GM18858 (cell line): ENCODE data around the gene FBXW11.

ENCODE experiments used
- ATAC-seq: cut with Tn5 transposase; IDR thresholded peaks from one replicate; pipeline ENCODE4 v1.9.1; 2021; ENCODE audit not compliant: unreplicated experiment

The FBXW11 gene

GRCh38 chr5:172006321-172007174, at the start of gene FBXW11:
Gene FBXW11, minus strand, starts transcription at chr5:172006638. Its CDS starts 136 bp downstream, at chr5:172006502.
- ATAC-seq = peak; percentile 77

GRCh38 chr5:172055996-172056395, 49.6 kb upstream of the FBXW11 start:
- ATAC-seq = no peak

GRCh38 chr5:172055421-172055820, 49.0 kb upstream of the FBXW11 start:
- ATAC-seq = no peak

GRCh38 chr5:172054611-172055153, 48.2 kb upstream of the FBXW11 start:
- ATAC-seq = no peak

- no peak for ATAC-seq
These were observed 46.2 kb upstream of the FBXW11 start for GRCh38 chr5:172052450-172053236.

GRCh38 chr5:172051643-172052339, 45.4 kb upstream of the FBXW11 start:
- no peak for ATAC-seq

- no peak for ATAC-seq
These were observed 43.6 kb upstream of the FBXW11 start for GRCh38 chr5:172050080-172050479.

GRCh38 chr5:172049226-172049796, 42.9 kb upstream of the FBXW11 start:
- ATAC-seq = no peak

- no peak for ATAC-seq
These were observed 42.2 kb upstream of the FBXW11 start for GRCh38 chr5:172048539-172049101.

GRCh38 chr5:172048170-172048422, 41.7 kb upstream of the FBXW11 start:
- no peak for ATAC-seq

GRCh38 chr5:172046593-172046992, 40.2 kb upstream of the FBXW11 start:
- no peak for ATAC-seq

- no peak for ATAC-seq
These were observed 38.8 kb upstream of the FBXW11 start for GRCh38 chr5:172045315-172045632.

- ATAC-seq = no peak
These were observed 38.3 kb upstream of the FBXW11 start for GRCh38 chr5:172044631-172045314.

- no peak for ATAC-seq
These were observed 37.4 kb upstream of the FBXW11 start for GRCh38 chr5:172043865-172044264.

- ATAC-seq = no peak
These were observed 35.7 kb upstream of the FBXW11 start for GRCh38 chr5:172042183-172042582.

GRCh38 chr5:172038167-172038566, 31.7 kb upstream of the FBXW11 start:
- ATAC-seq = no peak

GRCh38 chr5:172035049-172035448, 28.6 kb upstream of the FBXW11 start:
- peak; percentile 87 for ATAC-seq

- ATAC-seq = no peak
These were observed 25.5 kb upstream of the FBXW11 start for GRCh38 chr5:172031894-172032461.

- ATAC-seq = no peak
These were observed 23.4 kb upstream of the FBXW11 start for GRCh38 chr5:172029876-172030275.

- no peak for ATAC-seq
These were observed 21.7 kb upstream of the FBXW11 start for GRCh38 chr5:172028167-172028566.
